GM06990 (cell line): Measurements from ENCODE around the gene CDK11B.
"Not testable (repeated sequence)": the region's sequence is repeated elsewhere in the genome, so short reads cannot be mapped to it uniquely, and the experiment has no call there.

Source experiments
- DNase-seq: peaks from one replicate; pipeline ENCODE4 v3.0.0-alpha.2; 2011; ENCODE audit not compliant: insufficient read length; ENCODE audit errors: extremely low read depth
- H3K27me3 ChIP-seq: replicated peaks from 2 replicates; pipeline ENCODE4 v1.6.0; 2011; ENCODE audit warnings: low read length; ENCODE audit not compliant: control insufficient read depth, insufficient read depth
- H3K36me3 ChIP-seq: 2 replicates; pipeline ENCODE4 v1.5.1; 2011; ENCODE audit warnings: low read length; ENCODE audit not compliant: control insufficient read depth, insufficient read depth
- H3K4me3 ChIP-seq: replicated peaks from 2 replicates; pipeline ENCODE4 v1.5.1; 2011; ENCODE audit warnings: low read depth, mild to moderate bottlenecking, control low read depth, low read length
- TF ChIP-seq, protein P1 (sequence below): IDR thresholded peaks from 2 replicates; pipeline ENCODE4 v1.5.1; 2011; ENCODE audit warnings: low read length, control low read depth, mild to moderate bottlenecking, inconsistent platforms; ENCODE audit not compliant: insufficient read depth, poor library complexity, severe bottlenecking

Gene CDK11B

GRCh38 chr1:1674806-1675205 lies 16.0 kb upstream of the CDK11B start:
- not testable (repeated sequence) for H3K27me3 ChIP-seq, H3K36me3 ChIP-seq, H3K4me3 ChIP-seq, DNase-seq

- Histone ChIP-seq H3K4me3 (no peak overlapping the region), H3K36me3 (peaks cover 11% of the 10 kb centered on the region), H3K27me3 (no peaks in the 10 kb centered on the region)
- TF ChIP-seq, protein P1, sequence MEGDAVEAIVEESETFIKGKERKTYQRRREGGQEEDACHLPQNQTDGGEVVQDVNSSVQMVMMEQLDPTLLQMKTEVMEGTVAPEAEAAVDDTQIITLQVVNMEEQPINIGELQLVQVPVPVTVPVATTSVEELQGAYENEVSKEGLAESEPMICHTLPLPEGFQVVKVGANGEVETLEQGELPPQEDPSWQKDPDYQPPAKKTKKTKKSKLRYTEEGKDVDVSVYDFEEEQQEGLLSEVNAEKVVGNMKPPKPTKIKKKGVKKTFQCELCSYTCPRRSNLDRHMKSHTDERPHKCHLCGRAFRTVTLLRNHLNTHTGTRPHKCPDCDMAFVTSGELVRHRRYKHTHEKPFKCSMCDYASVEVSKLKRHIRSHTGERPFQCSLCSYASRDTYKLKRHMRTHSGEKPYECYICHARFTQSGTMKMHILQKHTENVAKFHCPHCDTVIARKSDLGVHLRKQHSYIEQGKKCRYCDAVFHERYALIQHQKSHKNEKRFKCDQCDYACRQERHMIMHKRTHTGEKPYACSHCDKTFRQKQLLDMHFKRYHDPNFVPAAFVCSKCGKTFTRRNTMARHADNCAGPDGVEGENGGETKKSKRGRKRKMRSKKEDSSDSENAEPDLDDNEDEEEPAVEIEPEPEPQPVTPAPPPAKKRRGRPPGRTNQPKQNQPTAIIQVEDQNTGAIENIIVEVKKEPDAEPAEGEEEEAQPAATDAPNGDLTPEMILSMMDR, result no peak
- DNase-seq, result no peak
Observed at GRCh38 chr1:1672181-1672965, 13.6 kb upstream of the CDK11B start.

DNA sequence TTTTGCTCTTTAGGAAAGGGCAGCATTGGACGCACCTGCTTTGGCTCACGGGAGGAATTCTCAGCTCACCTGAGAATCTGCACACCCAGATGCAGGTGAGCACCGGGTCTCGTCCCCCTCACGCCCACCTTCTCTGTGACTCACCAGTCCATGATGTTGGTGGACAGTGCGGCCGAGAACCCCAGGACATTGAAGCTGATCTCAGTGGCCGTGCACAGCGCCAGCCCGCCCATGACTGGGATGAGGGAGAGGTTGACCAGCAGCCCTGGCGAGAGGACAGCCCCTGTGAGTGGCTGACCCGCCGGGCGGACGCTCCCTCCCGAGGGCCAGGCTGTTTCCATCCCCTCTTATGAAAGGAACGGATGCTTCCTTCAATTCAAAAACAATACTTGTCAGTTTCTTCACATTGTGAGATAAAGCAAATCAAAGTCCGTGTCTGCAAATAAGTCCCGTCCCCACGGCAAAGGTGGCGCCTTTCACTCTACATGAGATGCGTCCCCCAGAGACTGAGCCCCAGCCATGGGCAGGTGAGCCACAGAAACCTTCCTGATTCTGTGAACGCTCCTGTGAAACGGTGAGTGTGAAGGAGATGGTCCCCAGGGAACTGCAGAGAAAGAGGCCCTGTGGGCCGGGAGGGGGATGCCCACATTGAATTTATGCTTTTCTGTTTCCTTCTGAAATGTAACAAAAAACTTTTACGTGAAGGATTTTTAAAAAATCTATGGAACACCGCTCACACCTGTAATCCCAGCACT lies 12.7 kb upstream of the CDK11B start:
- TF ChIP-seq, protein P1, result no peak
- Histone ChIP-seq H3K36me3 (peaks cover 12% of the 10 kb centered on the region), H3K4me3 (no peak overlapping the region), H3K27me3 (no peaks in the 10 kb centered on the region)
- no peak for DNase-seq

- Histone ChIP-seq H3K36me3 (peaks cover 18% of the 10 kb centered on the region), H3K27me3 (no peaks in the 10 kb centered on the region), H3K4me3 (no peak overlapping the region)
- DNase-seq, result no peak
- TF ChIP-seq, protein P1, result no peak
Observed at GRCh38 chr1:1670866-1671265, 12.1 kb upstream of the CDK11B start.

DNA sequence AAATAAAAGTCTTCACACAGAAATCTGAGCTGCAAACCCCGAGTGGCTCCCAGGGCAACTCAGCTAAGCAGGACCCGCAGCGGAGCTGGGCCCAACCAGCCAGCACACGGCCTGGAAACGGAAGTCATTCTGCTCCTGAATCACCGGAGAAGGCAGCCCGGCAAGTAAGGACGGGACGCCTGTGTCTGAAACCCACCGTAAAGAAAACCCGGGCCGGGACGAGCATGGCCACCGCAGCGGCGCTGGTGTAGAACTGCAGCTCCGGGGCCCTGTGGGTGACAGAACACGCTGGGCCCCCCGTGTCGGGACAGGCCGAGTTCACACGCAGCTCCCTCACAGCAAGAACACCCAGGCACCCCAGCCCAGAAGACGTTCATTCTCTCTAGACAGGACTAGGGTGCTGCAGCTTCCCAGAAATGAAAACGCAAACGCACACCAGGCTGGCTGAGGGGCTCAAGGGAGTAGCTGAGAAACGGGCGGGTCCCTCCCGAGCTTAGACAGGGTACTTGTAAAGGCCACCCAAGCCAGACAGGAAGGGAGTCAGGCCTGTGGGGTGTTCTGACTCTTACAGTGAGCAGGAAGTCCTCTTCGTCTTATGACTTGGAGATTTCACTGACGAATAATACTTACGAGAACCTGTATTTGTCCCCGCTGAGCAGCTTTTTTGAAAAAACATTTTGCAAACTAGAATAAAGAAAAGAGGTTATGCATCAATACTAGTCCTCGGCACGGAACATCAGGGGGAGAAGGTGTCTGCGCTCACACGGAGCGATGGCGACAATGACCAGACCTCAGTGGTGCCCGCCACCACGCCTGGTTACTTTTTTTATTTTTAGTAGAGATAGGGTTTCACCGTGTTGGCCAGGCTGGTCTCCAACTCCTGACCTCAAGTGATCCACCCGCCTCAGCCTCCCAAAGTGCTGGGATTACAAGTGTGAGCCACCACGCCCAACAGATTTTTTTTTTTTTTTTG lies 10.9 kb upstream of the CDK11B start:
- TF ChIP-seq, protein P1, result no peak
- peaks cover 28% of the 10 kb centered on the region for H3K36me3 ChIP-seq

DNA sequence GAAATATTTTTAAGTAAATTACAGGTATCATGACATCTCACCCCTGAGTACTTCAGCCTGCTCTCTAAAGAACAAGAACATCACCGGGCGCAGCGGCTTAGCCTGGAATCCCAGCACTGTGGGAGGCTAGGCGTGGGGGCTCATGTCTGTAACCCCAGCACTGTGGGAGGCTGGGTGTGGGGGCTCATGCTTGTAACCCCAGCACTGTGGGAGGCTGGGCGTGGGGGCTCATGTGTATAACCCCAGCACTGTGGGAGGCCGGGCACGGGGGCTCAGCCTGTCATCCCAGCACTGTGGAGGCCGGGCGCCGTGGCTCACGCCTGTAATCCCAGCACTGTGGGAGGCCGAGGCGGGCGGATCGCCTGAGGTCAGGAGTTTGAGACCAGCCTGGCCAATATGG lies 7.7 kb upstream of the CDK11B start:
- no peak overlapping the region for H3K4me3 ChIP-seq
- H3K27me3 ChIP-seq, result no peaks in the 10 kb centered on the region
- no peak for DNase-seq
- H3K36me3 ChIP-seq, result peaks cover 29% of the 10 kb centered on the region
- TF ChIP-seq, protein P1, result no peak

More for the DNA sequence above, 10.9 kb upstream of the CDK11B start:
- no peaks in the 10 kb centered on the region for H3K27me3 ChIP-seq
- H3K4me3 ChIP-seq, result no peak overlapping the region
- DNase-seq, result no peak
